ENCODE measurements around the gene LEO1. TPM values are rescaled to one million over a fixed set of nuclear protein-coding genes. Genes with fewer than 3 reads are reported as not detected.

LEO1 gene
- total and polyA plus RNA-seq, 2 of the 13 experiments (the other 11 are each of a cell fraction or from before 2014, with no cell fraction given), result 17.0 to 60.3 TPM

DNA sequence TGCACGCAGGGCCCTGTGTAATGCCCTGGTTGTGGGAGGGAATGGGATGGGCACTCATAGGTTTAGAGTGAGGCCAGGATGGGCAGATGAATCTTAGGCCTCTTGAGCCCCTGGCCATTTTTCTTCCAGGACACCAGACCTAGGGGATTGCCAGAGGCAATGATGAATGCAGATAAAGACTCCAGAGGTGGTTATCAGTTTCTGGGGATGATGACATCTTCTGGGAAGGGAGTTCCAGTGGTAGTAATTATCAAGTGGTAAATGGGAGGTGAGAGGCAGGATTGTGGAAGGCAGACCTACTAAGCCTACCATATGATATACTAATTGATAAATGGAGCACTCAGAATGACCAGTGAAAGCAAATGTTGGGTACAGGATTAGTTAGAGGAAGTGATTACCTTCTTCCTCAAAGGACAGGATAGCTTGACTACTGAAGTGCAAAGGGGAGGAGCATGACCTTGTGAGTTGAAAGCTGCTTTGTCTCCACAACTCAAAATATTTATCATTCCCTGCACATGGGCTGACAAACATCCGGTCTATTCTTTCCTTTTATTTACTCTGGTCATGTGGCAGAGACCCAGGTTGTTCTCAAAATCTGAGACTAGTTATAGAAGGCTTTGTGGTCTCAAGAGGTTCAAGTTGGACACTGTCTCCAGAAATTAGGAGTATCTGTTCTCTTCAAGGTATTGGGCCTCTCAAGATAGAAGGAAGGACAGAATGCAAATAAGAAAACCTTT, 37.3 kb upstream of the LEO1 start (continued):
- TF ChIP-seq POLR2A (IDR thresholded peaks at IDR 0.05; ENCODE audit: insufficient read depth in 1 of 2, low read depth in 2 of 2, low read length in 2 of 2) (peak; percentile 35 to 49; a peak in 1 of 4 replicates), CBX5 (CRISPR knock-in tag; IDR thresholded peaks at IDR 0.05; ENCODE audit: borderline replicate concordance) (peak; percentile 14; the same call in 1 of the 2 replicates), ZNF558 (CRISPR knock-in tag; IDR thresholded peaks at IDR 0.05; ENCODE audit: borderline replicate concordance) (no peak), EHMT2 (IDR thresholded peaks at IDR 0.05; ENCODE audit: borderline replicate concordance, low read depth, low read length) (peak; percentile 38; the same call in 1 of the 2 replicates), KDM5B (CRISPR knock-in tag; IDR thresholded peaks at IDR 0.05; ENCODE audit: borderline replicate concordance) (no peak), ZNF180 (CRISPR knock-in tag; IDR thresholded peaks at IDR 0.05; ENCODE audit: borderline replicate concordance, low read depth) (no peak), ZBTB33 (CRISPR knock-in tag; IDR thresholded peaks at IDR 0.05) (peak; percentile 25; the same call in 1 of the 2 replicates), ZNF205 (CRISPR knock-in tag; IDR thresholded peaks at IDR 0.05) (peak; percentile 78), ZNF749 (CRISPR knock-in tag; IDR thresholded peaks at IDR 0.05; ENCODE audit: borderline replicate concordance) (no peak), ZNF160 (CRISPR knock-in tag; IDR thresholded peaks at IDR 0.05) (no peak), HNF4G (IDR thresholded peaks at IDR 0.05; ENCODE audit: borderline replicate concordance, low read depth, low read length) (no peak), HNF4G (CRISPR knock-in tag; IDR thresholded peaks at IDR 0.05; ENCODE audit: borderline replicate concordance, low read depth) (no peak), POGZ (CRISPR knock-in tag; IDR thresholded peaks at IDR 0.05) (peak; percentile 76; the same call in 1 of the 2 replicates), FOXA3 (CRISPR knock-in tag; IDR thresholded peaks at IDR 0.05) (peak; percentile 92), MAFK (conservative IDR thresholded peaks at IDR 0.05 in 1 of 2, IDR thresholded peaks at IDR 0.05 in 1 of 2; ENCODE audit: low read length in 2 of 2) (no peak), EP300 (IDR thresholded peaks at IDR 0.05; ENCODE audit: low read depth in 2 of 2, low read length in 2 of 2) (peak in 1 of 2 experiments; percentile 93; a peak in 2 of 4 replicates), EP300 (CRISPR knock-in tag; IDR thresholded peaks at IDR 0.05; ENCODE audit: borderline replicate concordance) (peak; percentile 95), ATF7-NPFF (CRISPR knock-in tag; IDR thresholded peaks at IDR 0.05; ENCODE audit: low read depth) (no peak), MIER2 (CRISPR knock-in tag; IDR thresholded peaks at IDR 0.05) (no peak), MLLT10 (CRISPR knock-in tag; IDR thresholded peaks at IDR 0.05) (no peak), ZFP41 (CRISPR knock-in tag; IDR thresholded peaks at IDR 0.05; ENCODE audit: borderline replicate concordance) (no peak), BCL6 (CRISPR knock-in tag; IDR thresholded peaks at IDR 0.05) (peak; percentile 93), DNMT3B (CRISPR knock-in tag; conservative IDR thresholded peaks at IDR 0.05) (no peak), ZNF556 (CRISPR knock-in tag; IDR thresholded peaks at IDR 0.05; ENCODE audit: borderline replicate concordance) (peak; percentile 71; the same call in 1 of the 2 replicates)
- TF ChIP-seq, protein P1, sequence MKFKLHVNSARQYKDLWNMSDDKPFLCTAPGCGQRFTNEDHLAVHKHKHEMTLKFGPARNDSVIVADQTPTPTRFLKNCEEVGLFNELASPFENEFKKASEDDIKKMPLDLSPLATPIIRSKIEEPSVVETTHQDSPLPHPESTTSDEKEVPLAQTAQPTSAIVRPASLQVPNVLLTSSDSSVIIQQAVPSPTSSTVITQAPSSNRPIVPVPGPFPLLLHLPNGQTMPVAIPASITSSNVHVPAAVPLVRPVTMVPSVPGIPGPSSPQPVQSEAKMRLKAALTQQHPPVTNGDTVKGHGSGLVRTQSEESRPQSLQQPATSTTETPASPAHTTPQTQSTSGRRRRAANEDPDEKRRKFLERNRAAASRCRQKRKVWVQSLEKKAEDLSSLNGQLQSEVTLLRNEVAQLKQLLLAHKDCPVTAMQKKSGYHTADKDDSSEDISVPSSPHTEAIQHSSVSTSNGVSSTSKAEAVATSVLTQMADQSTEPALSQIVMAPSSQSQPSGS (CRISPR knock-in tag; IDR thresholded peaks at IDR 0.05), result peak; percentile 41; the same call in 1 of the 2 replicates
- TF ChIP-seq, protein P2, sequence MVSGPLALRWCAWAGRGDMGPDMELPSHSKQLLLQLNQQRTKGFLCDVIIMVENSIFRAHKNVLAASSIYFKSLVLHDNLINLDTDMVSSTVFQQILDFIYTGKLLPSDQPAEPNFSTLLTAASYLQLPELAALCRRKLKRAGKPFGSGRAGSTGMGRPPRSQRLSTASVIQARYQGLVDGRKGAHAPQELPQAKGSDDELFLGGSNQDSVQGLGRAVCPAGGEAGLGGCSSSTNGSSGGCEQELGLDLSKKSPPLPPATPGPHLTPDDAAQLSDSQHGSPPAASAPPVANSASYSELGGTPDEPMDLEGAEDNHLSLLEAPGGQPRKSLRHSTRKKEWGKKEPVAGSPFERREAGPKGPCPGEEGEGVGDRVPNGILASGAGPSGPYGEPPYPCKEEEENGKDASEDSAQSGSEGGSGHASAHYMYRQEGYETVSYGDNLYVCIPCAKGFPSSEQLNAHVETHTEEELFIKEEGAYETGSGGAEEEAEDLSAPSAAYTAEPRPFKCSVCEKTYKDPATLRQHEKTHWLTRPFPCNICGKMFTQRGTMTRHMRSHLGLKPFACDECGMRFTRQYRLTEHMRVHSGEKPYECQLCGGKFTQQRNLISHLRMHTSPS (CRISPR knock-in tag; IDR thresholded peaks at IDR 0.05; ENCODE audit: low read depth), result no peak

All from HepG2 (cell line).